Loucy (cell line): ENCODE data around the gene AMBRA1.

Experiments
- H2AFZ ChIP-seq: fragments of 200-600 bp; sonication (generic); 2 replicates; pipeline ENCODE4 v1.6.0; 2016; ENCODE audit warnings: antibody characterized with exemption, mild to moderate bottlenecking, low read length, moderate library complexity
- H3F3A ChIP-seq: fragments of 200-600 bp; 2 replicates; pipeline ENCODE4 v1.6.0; 2016; ENCODE audit warnings: antibody characterized with exemption, low read depth, mild to moderate bottlenecking
- H3K27me3 ChIP-seq: fragments of 200-600 bp; sonication (generic); 2 replicates; pipeline ENCODE4 v1.6.1; 2014; ENCODE audit warnings: low read length, mild to moderate bottlenecking; ENCODE audit not compliant: insufficient read depth, poor library complexity, severe bottlenecking
- H3K36me3 ChIP-seq: fragments of 200-600 bp; sonication (generic); 2 replicates; pipeline ENCODE4 v1.6.1; 2016; ENCODE audit warnings: low read length; ENCODE audit not compliant: insufficient read depth
- H3K4me1 ChIP-seq: fragments of 200-600 bp; sonication (generic); 2 replicates; pipeline ENCODE4 v1.5.1; 2014; ENCODE audit warnings: low read length, mild to moderate bottlenecking; ENCODE audit not compliant: insufficient read depth, poor library complexity, severe bottlenecking
- H3K4me2 ChIP-seq: fragments of 200-600 bp; sonication (generic); 2 replicates; pipeline ENCODE4 v1.6.0; 2014; ENCODE audit warnings: antibody characterized with exemption, low read length, low read depth, mild to moderate bottlenecking; ENCODE audit not compliant: poor library complexity, severe bottlenecking
- H3K4me3 ChIP-seq: fragments of 200-600 bp; sonication (generic); 2 replicates; pipeline ENCODE4 v1.5.1; 2014; ENCODE audit warnings: low read length, mild to moderate bottlenecking, mixed read lengths; ENCODE audit not compliant: poor library complexity, severe bottlenecking
- H3K79me2 ChIP-seq: fragments of 200-600 bp; sonication (generic); 2 replicates; pipeline ENCODE4 v1.6.1; 2014; ENCODE audit warnings: low read length; ENCODE audit not compliant: insufficient read depth
- H3K9ac ChIP-seq: fragments of 200-600 bp; sonication (generic); 2 replicates; pipeline ENCODE4 v1.6.0; 2014; ENCODE audit warnings: mild to moderate bottlenecking, low read depth, low read length, moderate library complexity; ENCODE audit not compliant: poor library complexity, severe bottlenecking
- H3K9me2 ChIP-seq: fragments of 200-600 bp; sonication (generic); replicated peaks from 2 replicates; pipeline ENCODE4 v1.6.1; 2016; ENCODE audit warnings: low read depth, low read length, mixed read lengths
- H3K9me3 ChIP-seq: fragments of 200-600 bp; sonication (generic); 2 replicates; pipeline ENCODE4 v1.6.1; 2014; ENCODE audit warnings: mild to moderate bottlenecking, antibody characterized with exemption, low read length, low read depth; ENCODE audit not compliant: insufficient read depth
- H4K20me1 ChIP-seq: fragments of 200-600 bp; sonication (generic); 2 replicates; pipeline ENCODE4 v1.6.0; 2014; ENCODE audit warnings: antibody characterized with exemption, low read length, mild to moderate bottlenecking; ENCODE audit not compliant: insufficient read depth, poor library complexity, severe bottlenecking
- EZH2phosphoT487 ChIP-seq: fragments of 200-600 bp; IDR thresholded peaks from 2 replicates; pipeline ENCODE4 v1.6.1; 2018; ENCODE audit warnings: antibody characterized with exemption, mild to moderate bottlenecking, moderate library complexity, borderline replicate concordance
- TF ChIP-seq, protein P1 (sequence below): fragments of 200-600 bp; sonication (generic); conservative IDR thresholded peaks from 2 replicates; pipeline ENCODE4 v1.5.1; 2014; ENCODE audit warnings: mild to moderate bottlenecking, antibody characterized with exemption, low read length

AMBRA1 gene

DNA sequence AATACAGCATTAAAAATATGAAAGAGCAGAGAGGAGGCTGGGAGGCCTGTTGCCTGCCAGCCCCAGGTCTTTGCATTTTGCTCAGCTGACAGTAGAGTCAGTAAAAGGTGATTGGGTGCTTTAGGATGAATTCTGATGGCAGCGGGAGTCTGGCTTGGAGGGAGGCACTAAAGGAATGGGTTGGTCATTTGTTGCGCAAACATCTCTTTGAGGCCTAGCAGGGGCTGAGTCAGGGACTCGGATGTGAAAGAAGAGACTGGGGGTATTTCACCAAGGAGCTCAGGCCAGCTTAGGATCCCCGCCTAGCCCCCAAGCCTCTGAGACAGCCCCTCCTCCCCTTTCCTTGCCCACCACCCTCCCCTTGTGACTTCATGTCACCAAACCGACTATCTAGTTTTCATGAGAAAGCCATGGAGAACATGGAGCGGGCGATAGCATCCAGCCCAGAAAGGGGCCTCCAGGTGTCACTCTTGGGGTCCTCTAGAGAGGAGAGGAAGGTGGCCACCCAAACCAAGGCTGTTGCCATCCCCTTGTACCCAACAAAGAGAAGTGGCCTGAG lies 236.8 kb downstream of the AMBRA1 start:
- Histone ChIP-seq H3K9me3 (no peaks in the 10 kb centered on the region), H3K9ac (peak overlapping the region; percentile 9), H3K9me2 (no peaks in the 10 kb centered on the region), H3F3A (no peaks in the 10 kb centered on the region; the same call in 1 of the 2 replicates), H3K4me1 (peaks cover 56% of the 10 kb centered on the region), H3K79me2 (peaks cover 97% of the 10 kb centered on the region), H3K4me3 (no peak overlapping the region), H2AFZ (no peak overlapping the region), H3K27me3 (no peaks in the 10 kb centered on the region), H3K36me3 (peaks cover 14% of the 10 kb centered on the region; the same call in 1 of the 2 replicates), H3K4me2 (peak overlapping the region; percentile 23), H4K20me1 (peaks cover 49% of the 10 kb centered on the region)
- TF ChIP-seq, protein P1, sequence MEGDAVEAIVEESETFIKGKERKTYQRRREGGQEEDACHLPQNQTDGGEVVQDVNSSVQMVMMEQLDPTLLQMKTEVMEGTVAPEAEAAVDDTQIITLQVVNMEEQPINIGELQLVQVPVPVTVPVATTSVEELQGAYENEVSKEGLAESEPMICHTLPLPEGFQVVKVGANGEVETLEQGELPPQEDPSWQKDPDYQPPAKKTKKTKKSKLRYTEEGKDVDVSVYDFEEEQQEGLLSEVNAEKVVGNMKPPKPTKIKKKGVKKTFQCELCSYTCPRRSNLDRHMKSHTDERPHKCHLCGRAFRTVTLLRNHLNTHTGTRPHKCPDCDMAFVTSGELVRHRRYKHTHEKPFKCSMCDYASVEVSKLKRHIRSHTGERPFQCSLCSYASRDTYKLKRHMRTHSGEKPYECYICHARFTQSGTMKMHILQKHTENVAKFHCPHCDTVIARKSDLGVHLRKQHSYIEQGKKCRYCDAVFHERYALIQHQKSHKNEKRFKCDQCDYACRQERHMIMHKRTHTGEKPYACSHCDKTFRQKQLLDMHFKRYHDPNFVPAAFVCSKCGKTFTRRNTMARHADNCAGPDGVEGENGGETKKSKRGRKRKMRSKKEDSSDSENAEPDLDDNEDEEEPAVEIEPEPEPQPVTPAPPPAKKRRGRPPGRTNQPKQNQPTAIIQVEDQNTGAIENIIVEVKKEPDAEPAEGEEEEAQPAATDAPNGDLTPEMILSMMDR = no peak
- TF ChIP-seq EZH2phosphoT487 = no peak

DNA sequence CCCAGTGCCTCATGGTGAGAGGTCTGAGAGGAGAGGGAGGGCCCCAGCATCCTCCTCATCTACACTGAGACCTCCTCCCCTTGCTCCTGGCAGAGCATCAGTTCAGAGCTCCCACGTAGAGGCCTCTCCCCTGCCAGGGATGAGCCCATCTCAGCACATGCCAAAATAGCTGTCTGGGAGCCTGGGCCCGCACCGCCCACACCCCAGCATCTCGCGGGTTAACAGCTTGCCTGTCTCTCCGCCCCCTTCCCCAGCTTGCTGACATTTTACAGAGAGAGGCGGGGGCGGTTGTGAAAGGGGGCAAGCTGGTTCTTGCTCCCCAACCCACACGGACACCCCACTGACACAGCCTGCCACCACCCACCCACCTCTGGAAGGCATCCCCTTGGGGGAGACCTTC lies 240.1 kb downstream of the AMBRA1 start:
- Histone ChIP-seq H3K9ac (peak overlapping the region; percentile 3), H3K79me2 (peaks cover 100% of the 10 kb centered on the region), H3K4me3 (no peak overlapping the region), H3K27me3 (no peaks in the 10 kb centered on the region), H3K9me2 (no peaks in the 10 kb centered on the region), H3K4me2 (peak overlapping the region; percentile 100), H3K4me1 (peaks cover 67% of the 10 kb centered on the region), H3K36me3 (peaks cover 14% of the 10 kb centered on the region; the same call in 1 of the 2 replicates), H3F3A (peaks cover 4% of the 10 kb centered on the region; the same call in 1 of the 2 replicates), H4K20me1 (peaks cover 69% of the 10 kb centered on the region), H3K9me3 (no peaks in the 10 kb centered on the region), H2AFZ (no peak overlapping the region)
- TF ChIP-seq, protein P1 = no peak
- TF ChIP-seq EZH2phosphoT487 = no peak

DNA sequence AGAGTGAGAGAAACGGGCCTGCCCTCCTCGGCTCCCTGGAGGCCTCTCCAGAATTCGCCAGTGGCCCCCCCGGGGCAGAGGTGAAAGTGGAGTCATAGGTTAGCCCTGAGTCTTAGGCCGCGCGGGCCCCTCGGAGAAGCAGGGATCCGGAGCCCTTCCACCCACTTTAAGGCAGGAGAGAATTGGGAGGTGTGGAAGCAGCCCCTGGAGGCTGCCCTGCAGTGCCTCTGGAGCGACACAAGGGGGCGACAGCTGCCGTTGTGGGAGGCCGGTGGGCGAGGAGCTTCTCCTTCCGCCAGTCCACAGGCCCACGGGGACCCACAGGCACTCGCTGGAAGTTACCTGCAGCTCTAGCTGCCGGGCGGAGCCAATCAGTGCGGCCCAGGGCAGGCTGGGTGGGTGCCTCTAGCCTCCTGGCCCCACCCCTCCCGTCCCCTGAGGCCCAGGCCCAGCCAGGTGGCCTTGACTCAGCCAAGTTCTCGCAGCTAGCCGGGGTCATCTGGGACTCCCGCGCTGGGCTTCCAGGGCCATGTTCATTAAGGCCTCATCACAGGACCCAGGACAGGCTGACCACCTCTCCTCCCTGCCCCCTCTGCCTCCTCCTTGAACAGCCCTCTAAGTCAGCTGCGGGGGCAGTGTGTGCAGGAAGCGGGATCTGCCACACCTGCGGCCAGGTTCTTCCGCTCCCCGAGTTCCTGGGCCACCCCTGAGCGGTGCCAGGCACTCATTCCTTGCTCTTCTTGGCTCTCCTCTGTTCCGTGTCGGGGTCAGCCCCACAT lies 241.6 kb downstream of the AMBRA1 start:
- Histone ChIP-seq H2AFZ (no peak overlapping the region), H3K9me2 (no peaks in the 10 kb centered on the region), H3K36me3 (peaks cover 14% of the 10 kb centered on the region; the same call in 1 of the 2 replicates), H3K4me2 (peak overlapping the region; percentile 100), H3K4me1 (peaks cover 66% of the 10 kb centered on the region), H3K79me2 (peaks cover 98% of the 10 kb centered on the region), H3F3A (peaks cover 5% of the 10 kb centered on the region; the same call in 1 of the 2 replicates), H3K27me3 (no peaks in the 10 kb centered on the region), H4K20me1 (peaks cover 73% of the 10 kb centered on the region), H3K9me3 (no peaks in the 10 kb centered on the region), H3K4me3 (peak overlapping the region; percentile 64), H3K9ac (peak overlapping the region; percentile 56)
- TF ChIP-seq, protein P1 = peak; percentile 97
- no peak for TF ChIP-seq EZH2phosphoT487
